ENCODE data around the gene RHOBTB3. TPM values are rescaled to one million over a fixed set of nuclear protein-coding genes. Genes with fewer than 3 reads are reported as not detected.

The RHOBTB3 gene
- total and polyA plus RNA-seq, 8 donors: 13.7 to 730 (median 89.3) TPM

DNA sequence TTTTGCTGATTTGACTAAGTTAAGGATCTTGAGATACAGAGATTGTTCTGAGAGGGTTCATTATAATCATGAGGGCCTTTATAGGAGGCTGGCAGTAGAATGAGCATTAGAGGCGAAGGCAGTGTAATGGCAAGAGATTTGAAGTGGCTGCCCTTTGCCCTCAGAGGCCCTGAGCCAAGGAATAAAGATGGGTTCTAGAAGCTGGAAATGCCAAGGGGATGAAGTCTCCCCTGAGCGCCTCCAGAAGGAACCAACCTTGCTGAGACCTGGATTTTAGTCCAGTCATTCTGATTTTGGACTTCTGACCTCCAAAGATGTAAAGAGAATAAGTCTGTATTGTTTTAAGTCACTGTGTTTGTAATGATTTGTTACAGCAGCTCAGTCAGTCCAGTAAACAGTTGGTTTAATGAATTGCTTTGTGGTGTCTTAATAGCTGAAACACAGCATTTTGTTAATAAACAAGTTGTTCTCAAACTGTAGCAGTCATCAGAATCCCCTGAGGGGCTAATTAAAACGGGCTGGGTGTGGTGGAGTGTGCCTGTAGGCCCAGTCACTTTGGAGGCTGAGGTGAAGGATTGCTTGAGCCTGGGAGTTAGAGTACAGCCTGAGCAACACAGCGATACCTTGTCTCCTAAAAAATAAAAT lies 68.2 kb downstream of the RHOBTB3 start:
- Histone ChIP-seq H3K9me3 (no peaks in the 10 kb centered on the region), H3K4me3 (no peak overlapping the region), H3K27ac (no peak overlapping the region), H3K4me1 (peaks cover 0 to 25% (median 12%) of the 10 kb centered on the region in 4 donors), H3K27me3 (no peaks in the 10 kb centered on the region), H3K36me3 (peaks cover 0 to 11% (median 6%) of the 10 kb centered on the region in 4 donors)
- intact Hi-C loops (cut with DNase I; ENCODE audit: low total_unique reads): no loop called here
- no peak for DNase-seq
- 78 to 88% (median 83%) methylated on average over 4 of the region's 4 CpGs for WGBS, 5 donors
- TF ChIP-seq POLR2AphosphoS5 (IDR thresholded peaks at IDR 0.05): no peak
- no peak for TF ChIP-seq EP300 (IDR thresholded peaks at IDR 0.05)
- TF ChIP-seq POLR2A (IDR thresholded peaks at IDR 0.05): no peak
- TF ChIP-seq, protein P1, sequence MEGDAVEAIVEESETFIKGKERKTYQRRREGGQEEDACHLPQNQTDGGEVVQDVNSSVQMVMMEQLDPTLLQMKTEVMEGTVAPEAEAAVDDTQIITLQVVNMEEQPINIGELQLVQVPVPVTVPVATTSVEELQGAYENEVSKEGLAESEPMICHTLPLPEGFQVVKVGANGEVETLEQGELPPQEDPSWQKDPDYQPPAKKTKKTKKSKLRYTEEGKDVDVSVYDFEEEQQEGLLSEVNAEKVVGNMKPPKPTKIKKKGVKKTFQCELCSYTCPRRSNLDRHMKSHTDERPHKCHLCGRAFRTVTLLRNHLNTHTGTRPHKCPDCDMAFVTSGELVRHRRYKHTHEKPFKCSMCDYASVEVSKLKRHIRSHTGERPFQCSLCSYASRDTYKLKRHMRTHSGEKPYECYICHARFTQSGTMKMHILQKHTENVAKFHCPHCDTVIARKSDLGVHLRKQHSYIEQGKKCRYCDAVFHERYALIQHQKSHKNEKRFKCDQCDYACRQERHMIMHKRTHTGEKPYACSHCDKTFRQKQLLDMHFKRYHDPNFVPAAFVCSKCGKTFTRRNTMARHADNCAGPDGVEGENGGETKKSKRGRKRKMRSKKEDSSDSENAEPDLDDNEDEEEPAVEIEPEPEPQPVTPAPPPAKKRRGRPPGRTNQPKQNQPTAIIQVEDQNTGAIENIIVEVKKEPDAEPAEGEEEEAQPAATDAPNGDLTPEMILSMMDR (IDR thresholded peaks at IDR 0.05): no peak

DNA sequence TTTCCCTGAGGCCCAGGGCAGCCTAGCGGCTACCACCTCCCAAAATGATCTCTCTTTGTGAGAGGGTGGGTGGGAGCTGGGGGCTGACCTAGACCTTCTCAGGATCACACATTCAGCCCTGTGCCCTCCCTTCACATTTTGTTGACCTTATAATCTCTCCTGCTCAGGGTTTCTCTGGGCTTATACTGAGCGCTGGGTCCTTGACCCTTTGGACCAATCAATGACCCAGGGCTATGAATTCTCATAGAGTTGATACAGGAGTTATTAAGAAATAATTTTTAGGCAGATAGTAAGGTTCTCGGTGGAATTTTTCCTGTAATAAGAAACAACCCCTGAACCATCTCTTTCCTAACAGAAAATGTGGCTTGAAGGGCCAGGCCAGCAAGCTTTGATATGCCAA lies 69.4 kb downstream of the RHOBTB3 start:
- H3K27ac ChIP-seq: no peak overlapping the region
- TF ChIP-seq EP300 (IDR thresholded peaks at IDR 0.05) (no peak), POLR2A (IDR thresholded peaks at IDR 0.05) (no peak), POLR2AphosphoS5 (IDR thresholded peaks at IDR 0.05) (no peak)
- TF ChIP-seq, protein P1 (IDR thresholded peaks at IDR 0.05): no peak
- no peak for DNase-seq
- no peaks in the 10 kb centered on the region for H3K9me3 ChIP-seq
- H3K36me3 ChIP-seq: peaks cover 0 to 14% (median 4%) of the 10 kb centered on the region in 4 donors
- H3K4me1 ChIP-seq: peaks cover 0 to 25% (median 12%) of the 10 kb centered on the region in 4 donors
- no peaks in the 10 kb centered on the region for H3K27me3 ChIP-seq
- H3K4me3 ChIP-seq: no peak overlapping the region
- 96 to 100% (median 99%) methylated on average over 3 of the region's 3 CpGs for WGBS, 5 donors
- intact Hi-C loops (cut with DNase I; ENCODE audit: low total_unique reads): no loop called here

DNA sequence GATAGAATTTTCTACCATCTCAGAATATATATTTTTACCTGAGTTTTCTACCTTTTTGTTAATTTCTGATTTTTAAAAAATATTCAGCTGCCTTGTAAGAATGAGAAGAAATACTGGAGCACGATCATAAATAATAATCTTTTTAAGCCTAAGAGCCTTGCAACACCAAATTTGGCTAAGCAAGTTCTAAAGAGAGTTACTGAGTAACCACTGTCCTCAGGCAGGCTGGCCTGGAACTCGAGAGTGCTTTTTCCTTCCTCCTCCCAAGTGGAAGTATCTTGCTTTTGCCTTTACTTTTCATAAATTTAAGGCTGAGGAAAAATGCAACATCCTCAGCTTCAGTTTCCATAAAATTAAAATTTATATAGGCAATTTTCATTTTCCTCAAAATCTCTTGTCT lies 70.4 kb downstream of the RHOBTB3 start:
- no peak for DNase-seq
- TF ChIP-seq POLR2AphosphoS5 (IDR thresholded peaks at IDR 0.05): no peak
- TF ChIP-seq EP300 (IDR thresholded peaks at IDR 0.05): no peak
- TF ChIP-seq, protein P1 (IDR thresholded peaks at IDR 0.05): no peak
- no peak for TF ChIP-seq POLR2A (IDR thresholded peaks at IDR 0.05)
- no peak overlapping the region for H3K4me3 ChIP-seq
- H3K4me1 ChIP-seq: peaks cover 0 to 25% (median 12%) of the 10 kb centered on the region in 4 donors
- no peaks in the 10 kb centered on the region for H3K27me3 ChIP-seq
- H3K27ac ChIP-seq: peak overlapping the region in 1 of 5 donors; percentile 3
- no peaks in the 10 kb centered on the region for H3K9me3 ChIP-seq
- intact Hi-C loops (cut with DNase I; ENCODE audit: low total_unique reads): no loop called here
- WGBS, 5 donors: 35 to 62% (median 42%) methylated on average over 2 of the region's 2 CpGs
- H3K36me3 ChIP-seq: peaks cover 0 to 14% (median 4%) of the 10 kb centered on the region in 4 donors

DNA sequence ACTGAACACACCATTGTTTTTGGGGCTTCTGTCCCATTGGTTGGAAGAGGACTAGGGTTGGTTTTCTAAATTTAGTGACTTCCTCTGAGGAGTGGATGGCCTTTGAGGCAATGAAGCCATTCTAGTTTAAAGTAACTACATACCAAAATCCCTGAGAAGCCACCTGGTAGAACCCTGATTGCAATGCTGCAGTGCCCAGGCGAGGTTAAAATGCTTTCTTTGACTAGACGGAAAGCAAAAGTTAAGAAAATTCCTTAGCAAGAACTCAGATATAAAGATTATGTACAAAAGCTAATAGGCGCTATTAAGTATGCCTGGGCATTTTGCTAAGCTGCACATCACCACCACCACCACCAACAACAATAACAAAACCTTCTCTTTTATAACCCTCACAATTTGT lies 70.8 kb downstream of the RHOBTB3 start:
- H3K36me3 ChIP-seq: peaks cover 0 to 9% (median under 1%) of the 10 kb centered on the region in 4 donors
- intact Hi-C loops (cut with DNase I; ENCODE audit: low total_unique reads): no loop called here
- TF ChIP-seq EP300 (IDR thresholded peaks at IDR 0.05) (no peak), POLR2AphosphoS5 (IDR thresholded peaks at IDR 0.05) (no peak), POLR2A (IDR thresholded peaks at IDR 0.05) (no peak)
- TF ChIP-seq, protein P1 (IDR thresholded peaks at IDR 0.05): no peak
- no peaks in the 10 kb centered on the region for H3K9me3 ChIP-seq
- peaks cover 0 to 25% (median 12%) of the 10 kb centered on the region in 4 donors for H3K4me1 ChIP-seq
- H3K4me3 ChIP-seq: no peak overlapping the region
- H3K27me3 ChIP-seq: no peaks in the 10 kb centered on the region
- peak overlapping the region in 1 of 5 donors; percentile 3 for H3K27ac ChIP-seq
- no peak for DNase-seq
- 81 to 91% (median 86%) methylated on average over 3 of the region's 3 CpGs for WGBS, 5 donors

All from stomach (tissue), 9 donors.